Thymus (tissue), 11 donors: ENCODE data around the gene RALGPS1. TPM values are rescaled to one million over a fixed set of nuclear protein-coding genes. Genes with fewer than 3 reads are reported as not detected.

Source experiments
- DNase-seq, 9 donors: peaks; one replicate each; pipeline ENCODE4 v3.0.0-alpha.2; 2013; ENCODE audit warnings: low spot score in 9 of 9, low read depth in 6 of 9, missing footprints in 1 of 9
- H3K27ac ChIP-seq, 2 donors: one replicate each; pipeline ENCODE4 v1.5.1; 2013; ENCODE audit warnings: control low read depth in 1 of 2, low read depth in 1 of 2, low read length in 1 of 2, mild to moderate bottlenecking in 1 of 2, moderate library complexity in 1 of 2
- H3K27me3 ChIP-seq, 2 donors: one replicate each; pipeline ENCODE4 v1.5.1; 2013; ENCODE audit warnings: low read length in 1 of 2; ENCODE audit not compliant: control insufficient read depth in 2 of 2, insufficient read depth in 1 of 2
- H3K36me3 ChIP-seq, 2 donors: one replicate each; pipeline ENCODE4 v1.5.1; 2013; ENCODE audit warnings: low read length in 1 of 2, mild to moderate bottlenecking in 1 of 2, moderate library complexity in 1 of 2; ENCODE audit not compliant: control insufficient read depth in 2 of 2, insufficient read depth in 2 of 2
- H3K4me1 ChIP-seq, 2 donors: one replicate each; pipeline ENCODE4 v1.5.1; 2013; ENCODE audit warnings: low read length in 2 of 2; ENCODE audit not compliant: control insufficient read depth in 2 of 2, insufficient read depth in 2 of 2
- H3K4me3 ChIP-seq, 2 donors: one replicate each; pipeline ENCODE4 v1.5.1; 2013; ENCODE audit warnings: low read length in 2 of 2, control low read depth in 1 of 2, mild to moderate bottlenecking in 1 of 2
- H3K9me3 ChIP-seq, 2 donors: one replicate each; pipeline ENCODE4 v1.5.1; 2013; ENCODE audit warnings: low read length in 1 of 2, mild to moderate bottlenecking in 1 of 2; ENCODE audit not compliant: control insufficient read depth in 2 of 2, insufficient read depth in 1 of 2
- WGBS: extraction: QIAGEN DNeasy Blood & Tissue Kit; methylation state at CpG from one replicate; pipeline ENCODE4 v1.1.7; 2013; 5-methylcytosine and 5-hydroxymethylcytosine counted together
- polyA plus RNA-seq: library from polyadenylated mRNA; stranded (reverse); fragments of 200-250 nt; gene quantifications from one replicate; pipeline ENCODE4 v1.2.3, GENCODE V29; 2013
- total RNA-seq: library from RNA; stranded (reverse); fragments of 120-200 nt; gene quantifications from one replicate; pipeline ENCODE4 v1.2.4, GENCODE V29; 2013
- donor health status: healthy.

RALGPS1 gene
- total and polyA plus RNA-seq, 2 donors: 3.6 to 8.5 TPM

GRCh38 chr9:127158786-127159324, 244.3 kb downstream of the RALGPS1 start:
- H3K9me3 ChIP-seq: no peaks in the 10 kb centered on the region
- no peak for DNase-seq
- H3K36me3 ChIP-seq: no peaks in the 10 kb centered on the region
- no peaks in the 10 kb centered on the region for H3K27me3 ChIP-seq
- H3K27ac ChIP-seq: no peak overlapping the region
- H3K4me3 ChIP-seq: no peak overlapping the region
- WGBS: 98% methylated on average over 4 of the region's 4 CpGs
- H3K4me1 ChIP-seq: peaks cover 0 to 25% of the 10 kb centered on the region in 2 donors

GRCh38 chr9:127159325-127159801, 244.8 kb downstream of the RALGPS1 start:
- no peaks in the 10 kb centered on the region for H3K9me3 ChIP-seq
- no peak for DNase-seq
- 89% methylated on average over 5 of the region's 5 CpGs for WGBS
- peaks cover 0 to 21% of the 10 kb centered on the region in 2 donors for H3K4me1 ChIP-seq
- no peak overlapping the region for H3K27ac ChIP-seq
- H3K4me3 ChIP-seq: no peak overlapping the region
- no peaks in the 10 kb centered on the region for H3K36me3 ChIP-seq
- H3K27me3 ChIP-seq: no peaks in the 10 kb centered on the region

GRCh38 chr9:127159949-127160610, 245.5 kb downstream of the RALGPS1 start:
- Histone ChIP-seq H3K27ac (no peak overlapping the region), H3K27me3 (no peaks in the 10 kb centered on the region), H3K9me3 (no peaks in the 10 kb centered on the region), H3K4me3 (no peak overlapping the region), H3K36me3 (no peaks in the 10 kb centered on the region), H3K4me1 (peaks cover 0 to 20% of the 10 kb centered on the region in 2 donors)
- WGBS: 95% methylated on average over 10 of the region's 10 CpGs
- DNase-seq: no peak

- DNase-seq: no peak
- WGBS: 97% methylated on average over 9 of the region's 9 CpGs
- H3K36me3 ChIP-seq: no peaks in the 10 kb centered on the region
- H3K27me3 ChIP-seq: no peaks in the 10 kb centered on the region
- no peak overlapping the region for H3K27ac ChIP-seq
- no peak overlapping the region for H3K4me3 ChIP-seq
- H3K4me1 ChIP-seq: peaks cover 0 to 18% of the 10 kb centered on the region in 2 donors
- H3K9me3 ChIP-seq: no peaks in the 10 kb centered on the region
Observed at GRCh38 chr9:127161081-127161624, 246.6 kb downstream of the RALGPS1 start.

GRCh38 chr9:127162046-127162863, 247.7 kb downstream of the RALGPS1 start:
- peak in 2 of 9 donors; percentile 5 to 33 for DNase-seq
- H3K4me3 ChIP-seq: no peak overlapping the region
- H3K27ac ChIP-seq: no peak overlapping the region
- no peaks in the 10 kb centered on the region for H3K9me3 ChIP-seq
- 75% methylated on average over 9 of the region's 9 CpGs for WGBS
- no peaks in the 10 kb centered on the region for H3K27me3 ChIP-seq
- H3K4me1 ChIP-seq: peaks cover 0 to 22% of the 10 kb centered on the region in 2 donors
- H3K36me3 ChIP-seq: no peaks in the 10 kb centered on the region

GRCh38 chr9:127162864-127163365, 248.3 kb downstream of the RALGPS1 start:
- Histone ChIP-seq H3K4me1 (peaks cover 0 to 22% of the 10 kb centered on the region in 2 donors), H3K36me3 (no peaks in the 10 kb centered on the region), H3K27me3 (no peaks in the 10 kb centered on the region), H3K4me3 (no peak overlapping the region), H3K27ac (peak overlapping the region in 1 of 2 donors; percentile 22), H3K9me3 (no peaks in the 10 kb centered on the region)
- 95% methylated on average over 4 of the region's 4 CpGs for WGBS
- no peak for DNase-seq

- Histone ChIP-seq H3K9me3 (no peaks in the 10 kb centered on the region), H3K27me3 (no peaks in the 10 kb centered on the region), H3K27ac (no peak overlapping the region), H3K4me1 (peaks cover 0 to 22% of the 10 kb centered on the region in 2 donors), H3K36me3 (no peaks in the 10 kb centered on the region), H3K4me3 (no peak overlapping the region)
- 82% methylated on average over 2 of the region's 2 CpGs for WGBS
- DNase-seq: peak in 5 of 9 donors; percentile 11 to 53 (median 21)
Observed at GRCh38 chr9:127163409-127163808, 248.8 kb downstream of the RALGPS1 start.

GRCh38 chr9:127165116-127165515, 250.5 kb downstream of the RALGPS1 start:
- DNase-seq: no peak
- H3K27ac ChIP-seq: no peak overlapping the region
- 96% methylated on average over 4 of the region's 4 CpGs for WGBS
- peaks cover 0 to 22% of the 10 kb centered on the region in 2 donors for H3K4me1 ChIP-seq
- no peaks in the 10 kb centered on the region for H3K9me3 ChIP-seq
- no peaks in the 10 kb centered on the region for H3K27me3 ChIP-seq
- H3K4me3 ChIP-seq: no peak overlapping the region
- H3K36me3 ChIP-seq: no peaks in the 10 kb centered on the region
